Stimulated activated CD4-positive, alpha-beta T cell treated with anti-CD3 and anti-CD28 coated beads, TNF-alpha, amount 100 ng/mL, for 24 hours (primary cell): ENCODE results near the gene SLC22A17.

ENCODE experiments used
- DNase-seq, 3 experiments: peaks; one replicate each; pipeline ENCODE4 v3.0.0-alpha.2; 2020; ENCODE audit warnings: low read depth in 3 of 3

Gene SLC22A17

DNA sequence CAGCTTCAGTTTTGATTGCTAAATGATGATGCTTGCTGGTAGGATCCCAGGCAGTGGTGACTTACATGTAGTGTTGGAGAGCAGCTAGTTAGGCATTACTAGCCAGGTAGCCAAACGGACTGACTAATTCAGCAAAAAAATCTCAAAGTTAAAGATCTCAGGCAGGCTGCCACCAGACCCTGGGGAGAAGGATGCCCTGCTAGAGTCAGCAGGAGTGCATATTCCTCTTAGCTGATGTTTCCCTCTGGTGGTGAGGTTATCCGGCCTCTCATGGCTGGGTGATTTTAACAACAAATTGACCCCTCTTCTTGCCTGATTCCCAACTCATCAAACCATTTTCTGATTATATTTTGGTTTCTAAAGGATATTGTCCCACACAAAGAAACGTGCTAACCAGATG lies 9.5 kb upstream of the SLC22A17 start:
- no peak for DNase-seq

GRCh38 chr14:23361763-23362162 lies 9.1 kb upstream of the SLC22A17 start:
- DNase-seq, result no peak

DNA sequence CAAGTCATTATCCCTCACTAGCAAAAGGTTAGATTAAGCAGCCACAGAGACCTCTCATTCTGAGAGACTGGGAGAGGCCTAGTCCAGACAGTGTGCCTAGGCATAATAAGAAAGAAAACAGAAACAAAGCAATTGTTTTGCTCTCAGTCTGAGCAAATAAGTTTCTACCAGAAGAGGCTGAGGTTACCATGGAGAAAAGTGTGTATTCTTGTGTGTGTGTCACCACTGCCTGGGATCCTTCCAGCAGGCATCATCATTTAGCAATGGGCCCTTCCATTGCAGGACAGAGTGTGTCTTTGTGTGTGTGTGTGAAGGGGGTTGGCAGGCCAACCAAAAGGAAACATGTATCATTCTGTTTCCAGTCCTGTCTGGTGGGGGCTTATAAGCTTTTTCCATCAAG lies 8.6 kb upstream of the SLC22A17 start:
- DNase-seq, result no peak

GRCh38 chr14:23360496-23360895 lies 7.8 kb upstream of the SLC22A17 start:
- DNase-seq, result no peak

DNA sequence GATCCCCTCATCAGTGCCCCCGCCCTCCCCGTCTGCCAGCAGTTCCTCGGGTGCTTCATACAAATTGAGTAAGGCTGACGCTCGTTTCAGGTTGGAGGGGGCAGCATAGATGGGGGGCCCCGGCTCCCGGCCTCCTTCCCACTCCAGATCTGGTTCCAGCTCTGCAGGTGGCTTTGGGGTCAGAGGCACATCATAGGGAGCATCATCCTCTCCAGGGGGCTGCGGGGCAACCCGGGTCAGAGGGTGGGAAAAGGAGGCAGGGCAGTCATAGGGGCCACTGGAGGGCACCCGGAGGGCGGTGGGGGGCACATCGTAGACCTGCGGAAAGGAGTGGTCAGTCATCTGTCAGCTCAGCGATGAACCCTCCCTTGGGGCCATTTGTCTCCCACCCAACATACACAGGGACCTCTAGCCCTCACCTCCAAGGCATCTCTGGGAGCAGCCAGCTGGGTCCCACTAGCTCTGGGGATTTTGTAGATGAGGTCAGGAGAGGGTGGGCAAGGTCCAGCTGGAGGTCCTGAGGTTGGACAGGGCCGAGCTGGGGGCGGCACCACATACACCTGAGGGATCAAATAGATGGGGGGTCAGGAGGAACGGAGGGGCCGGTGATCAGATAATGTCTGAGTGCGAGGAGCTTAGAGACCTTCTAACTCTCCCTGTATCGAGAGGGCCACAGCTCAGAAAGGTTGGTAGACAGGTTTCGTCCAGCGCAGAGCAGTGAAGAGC lies 7.2 kb upstream of the SLC22A17 start:
- no peak for DNase-seq

GRCh38 chr14:23359167-23359626 lies 6.5 kb upstream of the SLC22A17 start:
- DNase-seq, result no peak

GRCh38 chr14:23358553-23359166 lies 6.0 kb upstream of the SLC22A17 start:
- no peak for DNase-seq

DNA sequence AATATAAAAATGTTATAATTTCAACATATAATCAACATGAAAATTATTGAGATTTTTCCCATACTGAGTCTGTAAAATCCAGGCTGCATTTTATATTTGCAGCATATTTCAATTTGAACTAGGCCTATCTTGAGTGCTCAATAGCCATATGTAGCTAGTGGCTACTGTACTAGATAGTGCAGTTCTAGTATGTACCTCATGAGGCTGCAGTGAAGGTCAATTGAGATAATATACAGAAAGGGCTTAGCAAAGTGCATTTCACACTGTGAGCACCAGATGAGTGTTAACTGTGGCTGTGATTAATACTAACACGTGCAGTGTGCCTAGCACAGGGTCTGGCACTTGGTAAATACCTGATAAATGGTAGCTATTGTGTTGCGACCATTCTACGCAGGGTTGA lies 5.4 kb upstream of the SLC22A17 start:
- no peak for DNase-seq

DNA sequence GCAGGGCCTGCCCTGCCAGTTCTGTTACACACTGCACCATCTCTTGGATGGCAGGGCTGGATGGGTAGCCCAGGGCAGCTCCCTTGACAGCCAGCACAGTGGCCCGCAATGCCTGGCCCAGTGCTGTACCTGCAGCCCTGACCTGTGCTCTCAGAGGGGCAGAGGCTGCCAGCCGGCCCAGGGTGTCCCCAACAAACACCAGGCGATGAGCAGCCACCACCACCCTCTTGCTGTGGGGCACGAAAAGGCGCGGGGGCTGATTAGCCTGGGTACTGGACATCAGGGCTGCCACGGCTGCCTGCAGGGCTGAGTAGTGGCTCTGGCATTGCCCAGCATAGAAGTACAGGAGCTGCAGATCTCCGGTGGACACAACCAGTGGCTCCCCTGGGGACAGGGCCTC lies 4.6 kb upstream of the SLC22A17 start:
- no peak for DNase-seq

GRCh38 chr14:23356662-23357061 lies 4.0 kb upstream of the SLC22A17 start:
- no peak for DNase-seq

- DNase-seq, result no peak
These were observed 3.3 kb upstream of the SLC22A17 start for GRCh38 chr14:23355871-23356435.

DNA sequence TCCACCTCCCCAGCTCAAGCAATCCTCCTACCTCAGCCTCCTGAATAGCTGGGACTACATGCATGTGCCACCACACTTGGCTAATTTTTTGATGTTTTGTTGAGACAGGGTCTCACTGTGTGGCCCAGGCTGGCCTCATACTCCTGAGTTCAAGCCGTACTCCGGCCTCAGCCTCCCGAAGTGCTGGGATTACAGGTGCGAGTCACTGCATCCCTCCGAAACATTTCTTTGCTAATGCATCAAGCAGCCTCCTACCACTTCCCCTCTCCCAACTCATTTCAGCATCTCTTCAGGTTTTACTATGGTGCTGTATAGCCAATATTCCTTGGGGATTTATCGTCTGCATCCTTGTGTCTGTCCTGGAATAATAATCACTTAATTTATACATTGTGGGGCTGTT lies 2.3 kb upstream of the SLC22A17 start:
- no peak for DNase-seq

GRCh38 chr14:23353433-23353780 lies 720 bp upstream of the SLC22A17 start:
- no peak for DNase-seq

DNA sequence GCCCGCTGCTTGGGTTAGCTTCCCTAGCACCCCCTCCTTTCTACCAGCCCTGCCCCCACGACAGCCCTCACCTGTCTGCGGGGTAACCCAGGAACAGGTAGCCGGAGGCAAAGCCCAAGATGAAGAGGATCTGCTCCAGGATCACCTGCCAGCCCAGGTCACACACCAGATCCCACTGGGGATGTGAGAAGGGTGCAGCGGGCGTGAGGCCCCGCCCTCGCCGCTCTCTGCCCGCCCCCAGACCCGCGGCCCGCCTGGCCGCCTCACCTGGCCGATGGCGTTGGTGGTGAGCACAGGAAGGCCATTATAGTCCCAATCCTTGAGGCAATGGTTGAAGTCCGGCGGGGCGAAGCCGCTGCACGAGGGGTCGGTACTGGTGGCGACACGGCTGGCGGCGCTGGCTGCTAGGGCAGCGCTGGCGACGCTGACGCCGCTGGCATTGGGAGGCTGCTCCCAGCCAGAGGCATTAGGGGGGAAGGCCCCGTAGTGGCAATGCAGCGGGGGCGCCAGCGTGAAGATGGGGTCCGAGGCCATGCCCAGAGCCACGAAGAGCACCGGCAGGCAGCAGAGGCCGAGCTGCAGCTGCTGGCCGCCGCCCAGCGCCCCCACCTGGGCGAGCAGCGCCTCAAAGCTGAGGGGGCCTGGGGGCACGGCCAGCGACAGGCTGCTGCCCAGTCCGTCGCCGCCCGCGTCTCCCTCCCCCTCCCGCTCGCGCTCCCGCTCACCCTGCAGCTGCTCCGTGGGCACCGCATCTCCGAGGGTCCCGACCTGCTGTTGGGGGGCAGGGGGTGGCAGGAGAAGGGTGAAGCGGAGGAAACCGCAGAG lies 794 bp downstream of the SLC22A17 start:
- no peak for DNase-seq

GRCh38 chr14:23349156-23349845 lies 3.4 kb downstream of the SLC22A17 start:
- no peak for DNase-seq

DNA sequence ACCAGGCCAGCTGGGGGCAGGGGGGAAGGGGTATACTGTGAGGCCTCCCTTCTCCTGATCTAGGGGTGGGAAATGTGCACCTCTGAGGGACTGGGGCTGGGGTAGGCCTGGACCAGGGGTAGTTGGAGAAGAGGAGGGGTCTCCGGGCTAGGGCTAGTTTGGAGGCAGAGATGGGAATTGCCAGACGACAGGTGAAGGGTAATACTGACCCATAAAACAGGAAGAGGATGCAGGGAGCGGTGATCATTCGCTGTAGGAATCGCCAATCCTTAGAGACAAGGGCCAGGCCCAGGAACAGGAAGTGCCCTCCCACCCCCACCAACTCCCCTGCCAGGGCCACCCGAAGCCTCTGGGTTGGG lies 4.4 kb downstream of the SLC22A17 start:
- no peak for DNase-seq

GRCh38 chr14:23347406-23348296 lies 5.0 kb downstream of the SLC22A17 start:
- no peak for DNase-seq

DNA sequence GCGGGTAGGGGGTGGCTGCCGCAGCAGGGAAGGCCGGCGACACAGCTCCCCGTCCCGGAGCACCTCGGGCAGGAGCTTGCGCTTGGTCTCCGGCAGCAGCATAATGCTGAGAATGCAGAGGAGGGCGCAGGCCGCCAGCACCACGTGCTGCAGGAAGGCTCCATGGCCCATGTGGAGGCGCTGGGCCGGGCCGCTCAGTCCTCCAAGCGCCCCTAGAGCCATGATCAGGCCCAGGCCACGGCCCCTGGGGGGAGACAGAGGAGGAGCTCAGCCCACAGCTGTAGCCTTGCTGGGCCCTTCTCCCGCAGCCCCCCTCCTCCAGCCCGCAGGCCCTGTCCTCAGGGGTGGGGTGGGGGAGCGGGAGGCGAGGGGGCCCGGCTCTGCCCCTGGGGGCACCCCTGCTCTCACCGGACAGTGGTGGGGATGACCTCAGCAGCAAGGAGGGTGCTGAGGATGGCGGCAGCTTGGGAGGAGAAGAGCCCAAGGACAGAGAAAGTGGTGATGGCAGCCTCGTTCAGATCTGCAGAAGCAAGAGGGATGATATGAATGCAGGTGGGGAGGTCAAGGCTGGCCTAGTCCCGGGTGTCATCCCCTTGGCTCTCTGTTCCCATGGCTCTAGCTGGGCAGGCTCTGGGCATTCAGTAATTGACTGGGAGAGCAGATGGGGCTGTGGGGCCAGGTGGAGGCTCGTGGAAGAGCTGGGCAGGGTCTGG lies 5.8 kb downstream of the SLC22A17 start:
- DNase-seq, result no peak

GRCh38 chr14:23345987-23346692 lies 6.5 kb downstream of the SLC22A17 start:
- DNase-seq, result no peak

DNA sequence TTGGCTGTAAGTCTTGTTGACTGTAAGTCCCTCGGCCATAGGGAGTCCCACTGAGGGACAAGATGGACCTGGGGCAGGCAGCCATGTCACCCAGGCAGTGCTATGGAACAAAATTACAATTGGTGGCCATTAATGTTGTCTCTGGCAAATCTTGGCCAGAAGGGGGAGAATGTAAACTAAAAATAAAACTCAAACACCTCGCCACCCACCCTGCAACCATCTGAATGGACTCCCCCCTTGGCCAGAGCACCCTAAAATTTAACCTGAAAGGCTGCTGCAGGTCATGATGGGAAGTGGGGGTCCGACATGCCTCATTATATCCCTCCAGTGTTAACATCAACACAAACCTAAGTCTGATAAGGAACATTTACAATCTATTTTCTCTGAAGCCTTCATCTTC lies 8.2 kb downstream of the SLC22A17 start:
- no peak for DNase-seq
